ENCODE results near the gene ZSCAN5B. TPM values are rescaled to one million over a fixed set of nuclear protein-coding genes. Genes with fewer than 3 reads are reported as not detected.
"Not testable (repeated sequence)": the region's sequence is repeated elsewhere in the genome, so short reads cannot be mapped to it uniquely, and the experiment has no call there.

ZSCAN5B gene
- total and polyA plus RNA-seq, 2 donors (not counting 1 experiment from before 2014, with no cell fraction given) = not detected

- H3K9ac ChIP-seq (ENCODE audit: low read length) = no peak overlapping the region
- no peaks in the 10 kb centered on the region for H3K4me1 Mint-ChIP-seq
- ATAC-seq (ENCODE audit: low read depth) = no peak
- no peak overlapping the region for H3K4me3 Mint-ChIP-seq
- no peak for DNase-seq
- no peaks in the 10 kb centered on the region for H3K9me3 ChIP-seq (ENCODE audit: control extremely low read depth in 1 of 3, control insufficient read depth in 2 of 3, insufficient read depth in 1 of 3, low read length in 2 of 3)
- intact Hi-C loops (cut with micrococcal nuclease) = no loop called here
- POLR2A ChIA-PET = no interaction called here
- no peak overlapping the region for H3K27ac Mint-ChIP-seq
- H3K4me3 ChIP-seq (ENCODE audit: control extremely low read depth in 1 of 5, extremely low read depth in 1 of 5, insufficient read depth in 1 of 5, low read depth in 2 of 5, low read length in 4 of 5) = no peak overlapping the region
- H3K4me1 ChIP-seq (ENCODE audit: control insufficient read depth in 2 of 2, insufficient read depth in 2 of 2, low read length in 2 of 2) = no peaks in the 10 kb centered on the region
- no peak for TF ChIP-seq CTCF (IDR thresholded peaks at IDR 0.05)
- TF ChIP-seq EZH2 (IDR thresholded peaks at IDR 0.05; ENCODE audit: borderline replicate concordance, insufficient read depth, low read depth, low read length, poor library complexity, severe bottlenecking) = no peak
- no peaks in the 10 kb centered on the region for H3K27me3 ChIP-seq (replicated peaks in 1 of 4; ENCODE audit: control extremely low read depth in 1 of 4, control insufficient read depth in 3 of 4, insufficient read depth in 4 of 4, low read length in 3 of 4)
- H3K79me2 ChIP-seq (ENCODE audit: control insufficient read depth, insufficient read depth, low read length) = no peaks in the 10 kb centered on the region
- CTCF ChIA-PET = no interaction called here
- H3K4me2 ChIP-seq (replicated peaks; ENCODE audit: low read depth, low read length, poor library complexity, severe bottlenecking) = no peak overlapping the region
- peaks cover 16% of the 10 kb centered on the region for H3K27me3 Mint-ChIP-seq
- H3K27ac ChIP-seq (ENCODE audit: low read length in 2 of 2) = no peak overlapping the region
- H2AFZ ChIP-seq (ENCODE audit: insufficient read depth, low read depth, low read length, poor library complexity, severe bottlenecking) = no peak overlapping the region
- 100% methylated on average over 7 of the region's 12 CpGs for WGBS (ENCODE audit: insufficient coverage)
- no peaks in the 10 kb centered on the region for H3K9me3 Mint-ChIP-seq (ENCODE audit: insufficient read depth)
- H3K36me3 ChIP-seq (replicated peaks in 1 of 2; ENCODE audit: control extremely low read depth in 1 of 2, control insufficient read depth in 1 of 2, extremely low read depth in 1 of 2, insufficient read depth in 2 of 2, low read length in 1 of 2) = no peaks in the 10 kb centered on the region
- no peaks in the 10 kb centered on the region for H4K20me1 ChIP-seq (ENCODE audit: control insufficient read depth, insufficient read depth, low read length, poor library complexity, severe bottlenecking)
Measured at GRCh38 chr19:56209091-56209490, 11.5 kb upstream of the ZSCAN5B start.

GRCh38 chr19:56207581-56207980 is 10.0 kb upstream of the ZSCAN5B start:
- H3K9ac ChIP-seq (ENCODE audit: low read length); H3K79me2 ChIP-seq (ENCODE audit: control insufficient read depth, insufficient read depth, low read length); H4K20me1 ChIP-seq (ENCODE audit: control insufficient read depth, insufficient read depth, low read length, poor library complexity, severe bottlenecking); H3K4me3 Mint-ChIP-seq; H3K36me3 ChIP-seq (replicated peaks in 1 of 2; ENCODE audit: control extremely low read depth in 1 of 2, control insufficient read depth in 1 of 2, extremely low read depth in 1 of 2, insufficient read depth in 2 of 2, low read length in 1 of 2); ATAC-seq (ENCODE audit: low read depth); intact Hi-C loops (cut with micrococcal nuclease); H3K27ac ChIP-seq (ENCODE audit: low read length in 2 of 2); POLR2A ChIA-PET; H3K27ac Mint-ChIP-seq; H3K9me3 ChIP-seq (ENCODE audit: control extremely low read depth in 1 of 3, control insufficient read depth in 2 of 3, insufficient read depth in 1 of 3, low read length in 2 of 3); H3K4me1 Mint-ChIP-seq; DNase-seq; H2AFZ ChIP-seq (ENCODE audit: insufficient read depth, low read depth, low read length, poor library complexity, severe bottlenecking); H3K4me3 ChIP-seq (ENCODE audit: control extremely low read depth in 1 of 5, extremely low read depth in 1 of 5, insufficient read depth in 1 of 5, low read depth in 2 of 5, low read length in 4 of 5); H3K4me1 ChIP-seq (ENCODE audit: control insufficient read depth in 2 of 2, insufficient read depth in 2 of 2, low read length in 2 of 2); H3K9me3 Mint-ChIP-seq (ENCODE audit: insufficient read depth); H3K27me3 ChIP-seq (replicated peaks in 1 of 4; ENCODE audit: control extremely low read depth in 1 of 4, control insufficient read depth in 3 of 4, insufficient read depth in 4 of 4, low read length in 3 of 4); CTCF ChIA-PET; H3K4me2 ChIP-seq (replicated peaks; ENCODE audit: low read depth, low read length, poor library complexity, severe bottlenecking): not testable (repeated sequence)
- H3K27me3 Mint-ChIP-seq = peaks cover 15% of the 10 kb centered on the region
- 100% methylated on average over 1 of the region's 5 CpGs for WGBS (ENCODE audit: insufficient coverage)

All from B cell (primary cell).